GM12873 (cell line): Measurements from ENCODE around the gene ALDOB.

Experiments
- CTCF ChIP-seq: IDR thresholded peaks from 2 replicates; pipeline ENCODE4 v1.5.1; 2012; ENCODE audit warnings: low read depth, mild to moderate bottlenecking, moderate library complexity, low read length, control low read depth; ENCODE audit not compliant: insufficient read depth; ENCODE audit errors: missing control alignments

The ALDOB gene

GRCh38 chr9:101398930-101399642 lies 36.5 kb downstream of the ALDOB start:
- no peak for TF ChIP-seq CTCF

- no peak for TF ChIP-seq CTCF
Measured at GRCh38 chr9:101398068-101398929, 37.3 kb downstream of the ALDOB start, which contains the start of the genes MRPL50 and ZNF189. Gene MRPL50, minus strand, starts transcription at chr9:101398618. Its CDS starts 26 bp downstream, at chr9:101398592. Gene ZNF189, plus strand, starts transcription at chr9:101398851. Its CDS starts 306 bp downstream, at chr9:101399157.

GRCh38 chr9:101397746-101398067 lies 37.9 kb downstream of the ALDOB start:
- no peak for TF ChIP-seq CTCF

GRCh38 chr9:101394687-101395086 lies 40.9 kb downstream of the ALDOB start:
- TF ChIP-seq CTCF, result no peak

- no peak for TF ChIP-seq CTCF
Measured at GRCh38 chr9:101393135-101393534, 42.4 kb downstream of the ALDOB start.

GRCh38 chr9:101388507-101388993 lies 47.0 kb downstream of the ALDOB start:
- no peak for TF ChIP-seq CTCF

GRCh38 chr9:101387871-101388506 lies 47.6 kb downstream of the ALDOB start:
- peak; percentile 54 for TF ChIP-seq CTCF
